Measurements from ENCODE around the gene GLB1L3.
"Not testable (repeated sequence)": the region's sequence is repeated elsewhere in the genome, so short reads cannot be mapped to it uniquely, and the experiment has no call there.

The GLB1L3 gene

DNA sequence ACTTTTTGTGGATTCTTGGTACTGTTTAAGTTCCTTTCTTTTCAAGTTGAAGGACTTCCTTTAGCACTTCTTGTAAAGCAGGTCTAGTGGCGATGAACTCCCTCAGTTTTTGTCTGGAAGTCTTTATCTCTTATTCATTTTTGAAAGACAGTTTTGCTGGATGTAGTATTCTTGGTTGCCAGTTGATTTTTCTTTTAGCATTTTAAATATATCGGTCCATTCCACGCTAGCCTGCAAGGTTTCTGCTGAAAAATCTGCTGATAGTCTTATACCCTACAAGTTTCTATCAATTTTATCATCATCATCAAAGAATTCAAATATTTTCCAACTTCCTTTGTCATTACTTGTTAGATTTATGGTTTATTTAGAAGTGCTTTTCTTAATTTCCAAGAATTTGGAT lies 40.9 kb downstream of the GLB1L3 start:
- ATAC-seq: no peak

DNA sequence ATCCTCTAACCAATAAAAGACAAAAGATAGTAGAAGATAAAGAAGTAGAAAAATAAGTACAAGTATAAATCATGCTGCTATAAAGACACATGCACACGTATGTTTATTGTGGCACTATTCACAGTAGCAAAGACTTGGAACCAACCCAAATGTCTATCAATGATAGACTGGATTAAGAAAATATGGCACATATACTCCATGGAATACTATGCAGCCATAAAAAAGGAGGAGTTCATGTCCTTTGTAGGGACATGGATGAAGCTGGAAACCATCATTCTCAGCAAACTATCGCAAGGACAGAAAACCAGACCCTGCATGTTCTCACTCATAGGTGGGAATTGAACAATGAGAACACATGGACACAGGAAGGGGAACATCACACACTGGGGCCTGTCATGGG lies 45.2 kb downstream of the GLB1L3 start:
- not testable (repeated sequence) for ATAC-seq

DNA sequence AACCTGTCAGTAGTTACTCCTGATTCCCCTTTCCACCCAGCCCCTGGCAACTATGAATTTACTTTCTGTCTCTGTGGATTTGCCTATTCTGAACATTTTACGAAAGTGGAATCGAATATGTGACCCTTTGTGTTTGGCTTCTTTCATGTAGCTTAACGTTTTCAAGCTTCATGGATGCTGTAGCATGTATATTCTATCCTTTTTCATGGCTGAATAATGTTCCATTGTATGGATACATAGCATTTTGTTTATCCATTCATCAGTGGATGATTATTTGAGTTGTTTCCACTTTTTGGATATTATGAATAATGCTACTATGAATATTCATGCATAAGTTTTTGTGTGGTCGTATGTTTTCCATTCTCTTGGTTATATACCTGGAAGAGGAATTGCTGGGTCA lies 46.4 kb downstream of the GLB1L3 start:
- ATAC-seq: no peak

DNA sequence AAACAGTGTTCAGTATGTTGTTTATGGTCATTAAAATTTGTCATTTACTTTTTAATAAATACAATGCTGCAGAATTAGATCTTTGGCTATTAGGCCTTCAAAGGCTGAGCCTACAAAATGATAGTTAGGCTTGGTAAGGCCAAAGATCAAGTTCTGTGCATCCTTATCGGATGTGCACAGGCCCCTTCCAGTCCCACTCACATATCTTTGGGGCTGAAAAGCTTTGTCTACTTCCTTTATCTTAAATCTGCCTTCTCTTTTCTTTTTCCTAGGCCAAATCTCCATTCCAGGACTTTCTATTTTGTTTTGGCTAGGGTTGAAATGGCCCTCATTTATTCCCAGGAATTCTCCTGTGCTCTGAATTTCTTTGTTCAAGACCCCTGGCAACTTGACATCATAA lies 52.3 kb downstream of the GLB1L3 start:
- ATAC-seq: no peak

DNA sequence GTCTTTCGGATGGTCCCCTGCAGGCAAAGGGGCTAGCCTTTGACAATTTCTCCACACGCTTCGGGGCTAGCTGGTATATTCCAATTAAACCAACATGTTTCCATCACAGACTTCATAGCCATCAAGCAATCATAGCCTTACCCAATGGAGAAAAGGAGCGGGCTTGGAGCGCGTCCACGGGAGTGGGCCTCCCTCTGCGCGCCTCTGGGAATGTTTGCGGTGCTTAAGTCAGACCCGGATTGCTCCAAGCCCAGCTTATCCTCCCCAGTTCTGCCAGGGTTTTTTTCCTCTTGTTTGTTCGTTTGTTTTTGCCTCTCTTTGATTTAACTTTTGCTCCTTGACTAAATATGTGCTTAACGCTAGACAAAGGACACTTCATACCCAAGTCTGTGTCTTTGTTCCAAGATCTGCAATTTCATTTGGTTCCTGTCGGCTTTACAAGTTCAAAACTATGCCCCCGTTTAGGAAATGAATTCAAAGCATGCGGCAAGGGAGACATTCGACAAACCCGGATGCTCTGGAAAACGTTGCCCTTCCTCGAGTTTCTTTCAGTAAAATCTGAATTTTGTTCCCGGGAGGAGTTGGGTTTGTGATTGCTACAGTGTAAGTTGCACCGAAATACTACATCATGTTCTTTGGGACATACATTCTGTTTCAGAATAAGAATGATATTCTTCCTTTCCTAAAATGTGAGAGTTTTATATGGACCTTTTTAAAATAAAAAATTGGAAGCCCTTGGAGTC lies 54.6 kb downstream of the GLB1L3 start:
- ATAC-seq: no peak

DNA sequence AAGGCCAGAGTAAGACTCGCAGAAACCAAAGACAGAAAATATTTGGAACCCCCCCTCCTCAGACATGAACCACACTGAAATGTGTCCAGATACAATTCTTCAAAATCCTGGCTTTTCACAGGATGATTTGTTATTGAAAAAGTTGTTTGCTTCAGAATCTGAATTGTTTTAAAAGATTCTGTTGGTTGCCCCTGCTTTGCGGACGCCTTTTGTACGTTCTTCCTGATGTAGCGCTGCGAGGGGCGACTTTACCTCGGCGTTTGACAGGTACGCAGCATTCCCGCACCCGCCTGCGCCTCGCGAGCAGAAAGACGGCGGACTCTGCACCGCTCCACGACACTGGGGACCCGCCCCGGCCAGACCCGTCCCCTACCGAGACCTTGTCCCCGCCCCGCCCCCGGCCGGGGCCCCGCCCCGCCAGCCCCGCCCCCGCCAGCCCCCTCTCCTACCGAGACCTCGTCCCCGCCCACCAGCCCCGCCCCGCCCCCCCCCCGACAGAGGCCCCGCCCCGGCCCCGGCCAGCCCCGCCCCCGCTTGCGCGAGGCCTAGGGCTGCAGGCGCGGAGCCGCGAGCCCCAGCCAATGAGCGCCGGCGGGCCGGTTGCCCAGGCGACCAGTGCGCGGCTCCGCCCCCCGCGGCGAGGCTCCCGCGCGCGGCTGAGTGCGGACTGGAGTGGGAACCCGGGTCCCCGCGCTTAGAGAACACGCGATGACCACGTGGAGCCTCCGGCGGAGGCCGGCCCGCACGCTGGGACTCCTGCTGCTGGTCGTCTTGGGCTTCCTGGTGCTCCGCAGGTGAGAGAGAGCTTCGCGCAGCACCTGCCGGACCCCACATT lies 55.4 kb downstream of the GLB1L3 start, which contains the start of gene GLB1L2:
TSS of gene GLB1L2 (plus strand) at position 635 of the 835 bp plus-strand sequence. CDS start at position 709, 74 bp downstream.
- ATAC-seq: peak; percentile 95 to 97

DNA sequence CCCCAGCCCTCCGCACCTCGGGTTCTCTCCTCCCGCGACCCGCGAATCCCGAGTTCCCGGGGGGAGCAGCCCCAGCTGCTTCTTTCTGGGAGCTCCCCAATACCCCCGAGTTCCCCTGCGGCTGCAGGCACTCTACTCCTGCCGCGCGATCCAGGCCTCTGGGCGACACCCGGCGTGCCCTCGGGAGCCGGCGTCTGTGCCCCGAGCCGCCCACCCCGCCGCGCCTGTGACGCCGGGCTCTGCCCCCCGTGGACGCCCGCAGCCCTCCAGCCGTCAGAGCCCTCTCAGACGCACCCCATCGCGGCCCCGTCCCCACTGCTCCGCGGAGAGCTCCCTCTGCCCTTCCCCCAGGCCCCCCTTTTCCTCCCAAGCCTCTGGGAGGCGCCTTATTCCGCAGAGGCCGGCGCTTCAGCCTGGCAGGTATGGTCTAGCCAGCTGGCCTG lies 56.0 kb downstream of the GLB1L3 start:
- peak; percentile 12 to 31 for ATAC-seq

DNA sequence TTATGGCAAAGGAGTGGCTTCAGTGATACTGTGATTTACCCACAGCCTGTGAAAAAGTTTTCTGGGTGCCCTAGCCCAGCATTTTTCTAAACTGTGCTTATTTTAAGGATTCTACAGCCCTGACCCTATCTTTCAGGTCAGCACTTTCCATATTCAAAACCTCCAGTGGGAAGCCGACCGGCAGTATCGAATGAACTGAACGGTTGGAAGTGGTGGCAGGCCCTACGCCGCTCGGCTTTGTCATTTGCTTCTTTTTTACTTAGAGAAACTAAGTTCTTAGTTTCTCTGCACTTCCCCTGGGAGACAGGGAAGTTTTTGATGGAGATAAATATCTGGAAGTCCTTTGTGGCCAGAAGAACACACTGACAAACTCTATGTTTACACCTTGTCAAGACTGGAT lies 56.6 kb downstream of the GLB1L3 start:
- no peak for ATAC-seq

DNA sequence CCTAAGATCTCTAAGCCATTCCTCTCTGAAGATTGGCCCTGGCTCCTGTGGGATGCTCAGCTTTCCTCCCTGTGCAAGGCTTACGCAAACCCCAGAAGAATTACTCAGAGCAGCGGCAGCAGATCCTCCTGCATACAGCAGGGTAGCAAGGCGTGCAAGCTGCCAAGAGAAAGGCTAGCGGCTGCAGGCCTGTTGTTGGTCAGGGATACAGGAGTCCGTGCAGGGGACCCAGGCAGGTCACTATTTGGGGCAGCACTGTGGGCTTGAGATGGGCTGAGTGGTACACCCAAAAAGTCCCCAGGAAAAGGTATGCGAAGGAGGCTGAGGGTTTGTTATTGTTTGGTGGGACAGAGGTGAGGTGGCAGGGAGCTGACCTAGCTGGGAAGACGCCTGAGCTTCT lies 57.1 kb downstream of the GLB1L3 start:
- ATAC-seq: no peak

DNA sequence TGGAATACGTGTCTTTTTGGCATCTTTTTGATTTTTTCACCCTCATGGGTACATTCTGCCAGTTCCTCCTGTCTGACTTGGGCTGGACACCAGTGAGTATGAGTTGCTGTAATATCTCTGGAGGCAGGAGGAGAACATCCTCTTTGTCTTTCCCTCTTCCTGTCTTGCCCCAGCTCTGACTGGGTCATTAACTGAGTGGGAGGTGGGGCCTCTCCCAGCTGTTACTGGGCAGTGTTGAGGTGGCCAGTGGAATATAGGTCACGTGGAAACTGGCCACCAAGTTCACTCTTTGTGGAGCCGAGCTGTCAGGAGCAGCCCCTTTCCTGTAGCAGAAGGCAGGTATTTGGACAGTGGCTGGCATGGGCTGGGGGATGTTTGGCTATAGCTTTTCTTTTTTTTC lies 57.8 kb downstream of the GLB1L3 start:
- ATAC-seq: no peak

DNA sequence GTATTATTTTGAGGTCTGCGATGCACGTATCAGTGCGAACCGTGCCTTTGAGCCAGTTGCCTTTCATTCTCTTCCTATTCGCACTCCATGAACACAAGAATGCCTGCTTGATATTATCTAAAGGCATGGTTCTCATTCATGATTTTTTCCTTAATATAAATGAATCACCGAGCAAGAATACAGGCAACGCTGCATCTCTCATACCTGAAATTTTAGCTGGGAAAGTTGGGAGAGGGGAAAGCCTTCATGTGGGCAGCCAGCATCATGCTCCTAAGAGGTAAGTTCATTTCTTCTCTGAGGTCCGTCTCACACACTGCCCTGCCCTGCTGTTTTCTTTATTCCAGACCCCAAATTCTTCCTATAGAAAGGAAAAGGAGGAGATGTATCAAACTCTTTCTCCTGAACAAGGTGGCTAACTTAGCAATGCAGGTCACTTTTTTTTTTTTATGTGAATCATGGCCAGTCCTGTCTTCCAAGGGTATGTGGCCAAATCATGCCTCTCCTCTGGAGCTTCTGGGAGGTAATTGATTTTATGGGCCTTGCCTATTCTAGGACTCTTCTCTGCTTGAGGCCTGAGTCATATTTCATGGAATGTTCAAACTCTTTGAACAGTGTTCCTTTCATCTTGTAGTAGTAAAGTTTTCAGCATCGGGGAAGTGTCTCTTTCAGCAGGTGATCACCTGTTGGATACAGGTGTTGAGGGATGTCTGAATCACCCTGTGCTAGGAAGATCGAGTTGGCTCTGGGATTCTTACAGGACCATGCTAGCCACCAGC lies 58.8 kb downstream of the GLB1L3 start:
- ATAC-seq: no peak

DNA sequence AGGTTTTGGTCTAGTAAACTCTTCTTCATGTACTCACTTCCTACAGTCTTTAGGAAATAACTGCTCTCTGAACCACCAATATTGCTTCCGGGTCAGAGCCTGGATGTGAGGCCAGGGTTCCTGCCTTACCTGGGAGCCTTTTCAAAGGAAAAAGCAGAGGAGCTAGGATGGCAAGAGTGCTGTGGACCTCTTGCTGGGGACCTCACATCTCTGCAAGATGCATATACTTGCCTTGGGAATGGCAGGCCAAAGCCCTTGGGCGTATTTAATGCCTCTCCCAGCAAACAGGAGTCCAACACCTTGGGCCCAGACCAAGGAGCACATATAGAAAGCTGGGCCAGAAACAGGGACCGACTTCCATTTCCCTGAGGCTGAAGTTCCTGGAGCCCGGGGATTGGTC lies 60.9 kb downstream of the GLB1L3 start:
- no peak for ATAC-seq

DNA sequence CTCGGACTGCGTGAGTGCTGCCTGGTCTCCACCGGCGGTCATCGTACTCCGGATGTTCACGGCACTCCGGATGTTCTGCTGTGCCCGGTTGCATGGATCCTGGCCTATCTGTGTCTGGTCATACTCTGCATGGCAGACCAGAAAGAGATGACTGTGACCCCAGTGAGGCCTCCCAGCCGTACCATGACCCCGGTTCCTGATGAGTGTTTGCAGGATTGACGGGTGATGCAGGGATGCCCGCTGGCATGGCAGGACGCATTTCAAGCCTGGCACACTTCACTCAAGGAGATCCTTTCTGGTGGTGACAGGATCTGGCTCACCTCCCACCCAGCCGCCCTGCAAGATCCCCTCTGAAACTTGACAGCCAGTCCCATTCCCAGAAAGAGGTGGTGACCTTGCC lies 61.9 kb downstream of the GLB1L3 start:
- no peak for ATAC-seq

DNA sequence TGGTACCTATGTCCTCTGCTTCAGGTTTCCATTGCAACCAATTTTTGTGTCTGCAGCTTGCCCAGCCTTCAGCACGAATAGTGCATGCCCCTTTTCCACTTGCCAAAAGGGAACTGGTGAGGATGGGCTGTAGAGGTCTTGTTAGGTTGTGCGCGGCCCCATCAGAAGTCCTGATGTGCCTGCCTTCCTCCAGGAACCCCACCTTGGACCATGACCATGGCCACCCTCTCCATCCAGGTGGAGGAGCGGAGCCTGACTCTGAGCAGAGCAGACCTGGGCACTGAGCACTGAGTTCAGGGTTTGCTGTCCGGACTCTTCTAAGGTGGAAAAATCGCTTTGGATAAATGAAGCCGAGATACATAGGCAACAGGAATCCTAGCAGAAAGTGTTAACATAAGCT lies 62.5 kb downstream of the GLB1L3 start:
- ATAC-seq: no peak

DNA sequence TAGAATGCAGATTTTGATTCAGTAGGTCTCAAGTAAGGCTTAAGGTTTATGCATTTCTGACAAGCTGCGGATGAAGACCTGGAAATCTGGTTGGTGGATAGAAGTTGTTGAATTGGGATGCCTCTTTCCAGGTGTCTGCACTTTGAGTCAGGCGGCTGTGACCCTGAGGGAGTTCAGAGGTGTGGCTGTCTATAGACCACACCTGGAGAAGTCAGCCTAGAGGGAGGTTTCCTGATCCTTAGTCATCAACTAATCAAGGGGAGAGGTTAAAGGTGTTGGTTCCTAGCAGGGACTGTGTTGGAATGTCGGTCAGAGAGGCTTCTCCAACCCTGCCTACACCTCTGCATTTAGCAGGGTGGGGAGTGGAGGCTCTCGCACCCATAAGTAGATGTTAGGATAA lies 63.6 kb downstream of the GLB1L3 start:
- ATAC-seq: no peak

DNA sequence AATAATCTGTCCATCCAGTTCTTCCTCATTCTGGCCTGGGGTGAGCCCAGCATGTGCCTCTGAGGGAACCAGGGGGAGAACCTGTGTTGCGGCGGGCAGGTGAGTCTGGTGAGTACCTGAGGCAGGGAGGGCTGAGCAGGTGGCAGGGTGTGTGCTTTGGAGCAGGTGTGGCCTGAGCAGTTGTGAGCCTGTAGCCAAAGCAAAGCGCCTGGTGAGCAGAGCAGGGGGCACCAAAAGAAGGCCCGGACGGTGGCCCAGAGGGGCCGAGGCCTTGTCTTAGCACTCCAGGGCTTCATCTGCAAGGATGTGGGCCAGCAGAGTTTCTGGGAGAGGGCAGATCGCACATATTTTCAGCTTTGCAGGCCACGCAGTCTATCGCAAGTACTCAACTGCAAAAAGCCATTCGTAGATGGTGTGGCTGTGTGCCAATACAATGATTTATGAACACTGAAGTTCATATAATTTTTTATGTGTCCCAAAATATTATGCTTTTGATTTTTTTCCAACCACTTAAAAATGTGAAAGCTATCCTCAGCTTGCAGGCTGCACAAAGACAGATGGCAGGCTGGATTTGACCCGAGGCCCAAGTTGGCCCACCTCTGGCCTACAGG lies 64.3 kb downstream of the GLB1L3 start:
- no peak for ATAC-seq

DNA sequence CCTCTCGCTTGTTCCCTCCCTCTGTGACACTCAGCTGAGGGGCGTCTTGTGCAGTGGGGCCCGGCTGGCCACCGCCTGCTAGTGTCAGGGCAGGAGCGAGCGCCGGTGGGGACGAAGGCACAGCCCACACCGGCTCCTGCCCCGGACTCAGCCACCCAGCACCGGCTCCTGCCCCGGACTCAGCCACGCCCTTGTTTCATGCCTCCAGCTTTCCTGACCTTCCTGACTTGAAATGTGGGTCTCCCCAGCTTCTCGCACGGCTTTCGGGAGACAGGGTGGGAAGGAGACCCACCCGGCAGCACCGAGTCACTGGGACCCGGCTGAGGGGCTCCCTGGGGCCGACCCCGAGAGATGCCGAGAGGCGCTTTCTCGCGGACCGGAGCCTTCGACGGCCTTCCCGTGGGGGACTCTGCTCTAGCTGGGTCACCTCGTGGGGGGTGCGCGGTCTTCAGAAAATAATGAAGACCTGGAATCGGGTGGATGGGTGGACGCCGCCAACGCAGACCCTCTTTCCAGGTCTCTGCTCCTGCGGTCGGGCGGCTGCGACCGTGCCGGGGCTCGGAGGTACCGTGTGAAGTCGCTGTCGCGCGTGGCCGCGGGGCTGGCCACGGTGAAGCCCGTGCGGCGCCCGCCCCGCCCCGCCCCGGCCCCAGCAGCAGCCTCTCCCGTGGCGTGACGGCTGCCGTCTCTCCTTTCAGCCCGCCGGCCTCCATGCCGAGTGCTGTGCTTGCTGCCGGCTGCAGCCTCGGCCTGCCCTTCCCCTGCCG lies 65.8 kb downstream of the GLB1L3 start:
- no peak for ATAC-seq

DNA sequence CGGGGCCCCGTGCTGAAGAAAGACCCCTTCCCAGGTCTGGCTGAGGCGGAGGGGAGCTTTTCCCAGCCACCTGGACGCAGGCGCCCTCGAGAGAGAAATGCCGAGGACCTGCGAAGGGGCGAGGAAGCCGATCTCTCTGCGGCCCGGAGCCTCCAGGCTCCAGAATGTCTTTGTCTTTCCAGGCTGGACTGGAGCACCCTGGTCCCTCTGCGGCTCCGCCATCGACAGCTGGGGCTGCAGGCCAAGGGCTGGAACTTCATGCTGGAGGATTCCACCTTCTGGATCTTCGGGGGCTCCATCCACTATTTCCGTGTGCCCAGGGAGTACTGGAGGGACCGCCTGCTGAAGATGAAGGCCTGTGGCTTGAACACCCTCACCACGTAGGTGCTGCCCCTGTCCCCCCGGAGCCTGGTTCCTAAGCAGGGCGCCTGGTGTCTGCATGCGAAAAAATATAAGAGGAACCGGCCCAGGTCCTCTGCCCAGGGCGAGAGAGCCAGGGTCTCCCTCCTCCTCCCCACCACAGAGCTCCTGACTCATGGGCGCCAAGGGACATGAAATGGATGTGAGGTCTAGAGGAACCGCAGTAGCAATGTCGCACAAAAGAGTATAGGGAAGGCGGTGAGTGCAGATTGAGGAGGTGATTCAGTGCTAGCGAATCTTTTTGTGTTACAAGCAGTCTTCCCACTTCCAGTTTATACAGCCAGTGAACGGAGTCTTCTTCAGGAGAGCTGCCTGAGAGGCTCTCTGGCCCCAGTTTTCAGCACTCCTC lies 66.6 kb downstream of the GLB1L3 start:
- ATAC-seq: no peak

DNA sequence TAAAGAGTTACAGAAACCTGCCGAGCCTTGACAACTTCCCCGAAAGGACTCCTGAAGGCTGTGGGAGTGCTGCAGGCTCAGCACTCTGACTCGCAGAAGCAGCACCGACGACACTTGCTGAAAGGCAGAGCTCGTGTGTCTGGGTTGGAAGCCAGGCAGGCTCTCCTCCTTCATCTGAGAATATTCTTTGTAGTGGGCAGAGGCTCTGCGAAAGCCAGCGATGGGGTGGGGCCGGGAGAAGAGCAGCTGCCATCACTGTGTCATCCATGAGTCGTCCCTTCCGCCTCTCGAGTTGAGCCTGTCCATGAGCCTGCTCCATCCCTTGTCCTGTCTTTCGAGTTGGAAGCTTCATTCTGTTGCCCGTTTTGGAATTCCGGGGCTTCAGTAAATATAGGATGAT lies 67.5 kb downstream of the GLB1L3 start:
- ATAC-seq: no peak

DNA sequence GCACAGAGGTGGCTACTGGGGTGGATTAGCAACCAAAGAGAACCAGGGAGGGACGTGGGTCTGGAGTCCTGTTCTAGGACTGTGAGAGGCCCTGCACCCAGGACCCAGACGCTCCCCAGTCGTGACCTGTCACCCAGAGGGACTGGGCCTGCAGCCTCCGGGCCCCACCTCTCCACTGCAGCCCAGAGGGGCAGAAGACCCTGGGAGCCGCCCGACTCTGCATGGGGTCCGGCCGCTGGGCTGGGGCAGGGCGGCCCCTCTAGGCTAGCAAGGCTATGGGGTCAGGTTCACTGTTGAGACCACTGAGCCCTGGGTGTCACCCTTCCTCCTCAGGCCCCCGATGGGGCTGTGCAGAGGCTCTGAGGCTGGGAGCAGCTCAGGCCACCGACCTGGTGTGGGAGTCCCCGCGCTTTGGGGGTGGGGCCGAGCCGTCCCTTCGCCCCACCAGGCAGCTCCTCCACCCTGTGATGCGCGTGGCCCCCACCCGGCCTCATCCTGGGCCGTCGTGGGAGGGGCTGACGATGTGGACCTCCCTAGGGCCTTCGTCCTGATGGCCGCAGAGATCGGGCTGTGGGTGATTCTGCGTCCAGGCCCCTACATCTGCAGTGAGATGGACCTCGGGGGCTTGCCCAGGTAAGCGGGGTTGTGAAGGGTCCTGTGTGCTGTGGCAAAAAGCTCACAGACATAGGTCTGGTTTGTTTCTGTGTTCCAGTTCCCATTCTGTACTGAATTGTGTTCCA lies 68.5 kb downstream of the GLB1L3 start:
- not testable (repeated sequence) for ATAC-seq

DNA sequence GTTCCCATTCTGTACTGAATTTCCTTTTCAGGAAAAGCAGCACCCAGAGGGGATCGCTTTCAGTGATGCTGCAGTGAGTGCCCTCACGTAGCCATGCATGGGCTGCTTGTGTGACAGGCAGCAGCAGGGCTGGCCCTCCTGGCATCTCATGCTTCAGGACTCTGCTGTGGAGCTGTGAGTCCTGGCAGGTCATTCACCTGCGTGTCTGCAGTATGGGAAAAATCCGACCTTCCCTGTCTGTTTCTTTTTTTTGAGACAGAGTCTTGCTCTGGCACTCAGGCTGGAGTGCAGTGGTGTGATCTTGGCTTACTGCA lies 69.0 kb downstream of the GLB1L3 start:
- ATAC-seq: no peak
